HEK293 (cell line): Measurements from ENCODE around the gene L3MBTL4.

Experiments
- CTCF ChIA-PET: fragments of 350-600 bp; formaldehyde crosslinking; extraction: SDS; loops from one replicate; lab custom pipeline; 2021; ENCODE audit warnings: antibody characterized with exemption; lab: Yijun Ruan, JAX
- POLR2A ChIA-PET: fragments of 300-600 bp; formaldehyde crosslinking; extraction: SDS; loops from one replicate; lab custom pipeline; 2020; ENCODE audit warnings: antibody characterized with exemption, inconsistent platforms; lab: Yijun Ruan, JAX
- H3K27ac ChIP-seq: fragments of 200-500 bp; sonication (Bioruptor generic); 2 replicates; pipeline ENCODE4 v1.5.1; 2014; ENCODE audit warnings: low read depth, low read length, control low read depth, inconsistent platforms; ENCODE audit errors: extremely low read depth
- H3K36me3 ChIP-seq, 2 experiments: fragments of 200-500 bp in 1 of 2; sonication (Bioruptor generic) in 1 of 2; 1 replicate in 1 of 2; 2 replicates in 1 of 2; pipeline ENCODE4 v1.5.1; 2014 to 2017; ENCODE audit warnings: inconsistent platforms in 2 of 2, low read length in 2 of 2; ENCODE audit not compliant: control insufficient read depth in 2 of 2, insufficient read depth in 1 of 2
- H3K4me1 ChIP-seq: fragments of 200-500 bp; sonication (Bioruptor generic); 2 replicates; pipeline ENCODE4 v1.5.1; 2014; ENCODE audit warnings: mild to moderate bottlenecking, low read length, inconsistent platforms; ENCODE audit not compliant: control insufficient read depth, insufficient read depth
- H3K4me3 ChIP-seq: 2 replicates; pipeline ENCODE4 v1.5.1; 2011; ENCODE audit warnings: low read depth, mild to moderate bottlenecking, control low read depth, low read length, moderate library complexity
- H3K9me3 ChIP-seq: fragments of 200-500 bp; sonication (Bioruptor generic); 2 replicates; pipeline ENCODE4 v1.5.1; 2014; ENCODE audit warnings: low read depth, low read length, inconsistent platforms; ENCODE audit not compliant: control insufficient read depth, insufficient read depth
- BCL11A ChIP-seq: fragments of 450-650 bp; formaldehyde crosslinking; IDR thresholded peaks from 2 replicates; pipeline ENCODE4 v1.5.1; 2016; ENCODE audit warnings: low read depth, missing biosample characterization, missing genetic modification characterization
- GLIS1 ChIP-seq: fragments of 450-650 bp; formaldehyde crosslinking; IDR thresholded peaks from 2 replicates; pipeline ENCODE4 v1.5.1; 2016; ENCODE audit warnings: missing biosample characterization, missing genetic modification characterization
- GLIS2 ChIP-seq: fragments of 450-650 bp; formaldehyde crosslinking; IDR thresholded peaks from 2 replicates; pipeline ENCODE4 v1.5.1; 2016; ENCODE audit warnings: missing biosample characterization, missing genetic modification characterization
- IKZF3 ChIP-seq: fragments of 450-650 bp; IDR thresholded peaks from 2 replicates; pipeline ENCODE4 v1.5.0; 2018; ENCODE audit warnings: missing biosample characterization, mild to moderate bottlenecking, missing genetic modification characterization, moderate library complexity
- KLF10 ChIP-seq: fragments of 450-650 bp; IDR thresholded peaks from 2 replicates; pipeline ENCODE4 v1.5.1; 2018; ENCODE audit warnings: missing biosample characterization, mild to moderate bottlenecking, missing genetic modification characterization
- KLF8 ChIP-seq: fragments of 450-650 bp; formaldehyde crosslinking; IDR thresholded peaks from 2 replicates; pipeline ENCODE4 v1.5.1; 2016; ENCODE audit warnings: missing biosample characterization, missing genetic modification characterization
- KLF9 ChIP-seq: fragments of 450-650 bp; formaldehyde crosslinking; IDR thresholded peaks from 2 replicates; pipeline ENCODE4 v1.5.1; 2016; ENCODE audit warnings: missing biosample characterization, missing genetic modification characterization, low read depth
- OSR2 ChIP-seq: fragments of 450-650 bp; formaldehyde crosslinking; IDR thresholded peaks from 2 replicates; pipeline ENCODE4 v1.5.1; 2016; ENCODE audit warnings: missing biosample characterization, missing genetic modification characterization
- WT1 ChIP-seq: fragments of 450-650 bp; formaldehyde crosslinking; IDR thresholded peaks from 2 replicates; pipeline ENCODE4 v1.5.1; 2016; ENCODE audit warnings: missing biosample characterization, missing genetic modification characterization
- ZFHX2 ChIP-seq: fragments of 450-650 bp; formaldehyde crosslinking; conservative IDR thresholded peaks from 2 replicates; pipeline ENCODE4 v1.5.1; 2016; ENCODE audit warnings: missing biosample characterization, missing genetic modification characterization
- ZIC2 ChIP-seq: fragments of 450-650 bp; formaldehyde crosslinking; IDR thresholded peaks from 2 replicates; pipeline ENCODE4 v1.5.1; 2016; ENCODE audit warnings: missing biosample characterization, missing genetic modification characterization
- ZNF112 ChIP-seq: fragments of 450-650 bp; formaldehyde crosslinking; IDR thresholded peaks from 2 replicates; pipeline ENCODE4 v1.5.0; 2017; ENCODE audit warnings: missing biosample characterization, missing genetic modification characterization
- ZNF184 ChIP-seq: fragments of 450-650 bp; IDR thresholded peaks from 2 replicates; pipeline ENCODE4 v1.5.1; 2018; ENCODE audit warnings: missing biosample characterization, mild to moderate bottlenecking, missing genetic modification characterization
- ZNF221 ChIP-seq: fragments of 450-650 bp; formaldehyde crosslinking; IDR thresholded peaks from 2 replicates; pipeline ENCODE4 v1.5.1; 2017; ENCODE audit warnings: missing biosample characterization, missing genetic modification characterization, borderline replicate concordance
- ZNF248 ChIP-seq: fragments of 450-650 bp; formaldehyde crosslinking; IDR thresholded peaks from 2 replicates; pipeline ENCODE4 v1.5.1; 2017; ENCODE audit warnings: missing biosample characterization, missing genetic modification characterization
- ZNF558 ChIP-seq: fragments of 450-650 bp; formaldehyde crosslinking; IDR thresholded peaks from 2 replicates; pipeline ENCODE4 v1.5.1; 2016; ENCODE audit warnings: missing biosample characterization, missing genetic modification characterization
- ZNF660 ChIP-seq: fragments of 450-650 bp; IDR thresholded peaks from 2 replicates; pipeline ENCODE4 v1.5.1; 2018; ENCODE audit warnings: missing biosample characterization, mild to moderate bottlenecking, missing genetic modification characterization
- TF ChIP-seq, protein P1 (sequence below): fragments of 450-650 bp; formaldehyde crosslinking; IDR thresholded peaks from 2 replicates; pipeline ENCODE4 v1.5.1; 2017; ENCODE audit warnings: missing biosample characterization, missing genetic modification characterization
- TF ChIP-seq, protein P2 (sequence below): fragments of 450-650 bp; formaldehyde crosslinking; IDR thresholded peaks from 2 replicates; pipeline ENCODE4 v1.5.1; 2017; ENCODE audit warnings: missing biosample characterization, missing genetic modification characterization
- TF ChIP-seq, protein P3 (sequence below): fragments of 450-650 bp; formaldehyde crosslinking; IDR thresholded peaks from 2 replicates; pipeline ENCODE4 v1.5.1; 2016; ENCODE audit warnings: missing biosample characterization, missing genetic modification characterization
- TF ChIP-seq, protein P4 (sequence below): fragments of 450-650 bp; formaldehyde crosslinking; IDR thresholded peaks from 2 replicates; pipeline ENCODE4 v1.5.1; 2017; ENCODE audit warnings: missing biosample characterization, missing genetic modification characterization
- TF ChIP-seq, protein P5 (sequence below): fragments of 450-650 bp; formaldehyde crosslinking; IDR thresholded peaks from 2 replicates; pipeline ENCODE4 v1.5.1; 2016; ENCODE audit warnings: missing biosample characterization, missing genetic modification characterization
- TF ChIP-seq, protein P6 (sequence below): fragments of 450-650 bp; formaldehyde crosslinking; IDR thresholded peaks from 2 replicates; pipeline ENCODE4 v1.5.1; 2016; ENCODE audit warnings: missing biosample characterization, missing genetic modification characterization

Gene L3MBTL4

DNA sequence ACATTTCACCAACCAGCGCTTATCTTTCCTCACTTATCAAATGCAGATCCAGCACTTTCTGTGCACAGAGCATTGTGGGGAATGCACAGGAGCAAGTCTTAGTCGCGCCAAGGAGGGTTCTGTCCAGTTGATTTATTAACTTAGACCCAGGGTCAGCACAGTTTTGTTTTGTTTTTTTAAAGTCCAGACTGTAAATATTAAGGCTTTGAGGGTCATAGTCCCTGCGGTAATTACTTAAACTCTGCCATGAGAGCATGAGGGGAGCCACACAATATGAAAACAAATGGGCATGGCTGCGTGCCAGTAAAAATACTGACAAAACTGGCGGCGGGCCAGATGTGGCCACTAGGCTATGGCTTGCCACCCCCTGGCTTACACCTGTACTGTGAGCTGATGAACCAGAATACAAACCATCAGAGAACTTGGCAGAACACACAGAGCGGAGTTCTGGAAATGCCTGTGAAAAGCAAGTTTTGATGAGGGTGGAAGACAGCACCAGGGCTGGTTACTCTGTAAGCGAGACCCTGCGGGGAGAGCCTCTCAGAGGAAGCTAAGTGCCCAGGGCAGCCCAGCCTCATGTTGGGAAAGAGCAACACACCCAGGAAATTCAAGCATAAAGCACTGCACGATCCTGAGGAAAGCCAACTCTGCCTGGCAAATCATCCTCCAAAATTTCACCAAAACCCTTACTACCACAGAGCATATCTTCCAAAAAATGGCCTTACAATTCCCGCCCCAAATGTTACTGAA, 43.6 kb downstream of the L3MBTL4 start (continued):
- TF ChIP-seq, protein P1, sequence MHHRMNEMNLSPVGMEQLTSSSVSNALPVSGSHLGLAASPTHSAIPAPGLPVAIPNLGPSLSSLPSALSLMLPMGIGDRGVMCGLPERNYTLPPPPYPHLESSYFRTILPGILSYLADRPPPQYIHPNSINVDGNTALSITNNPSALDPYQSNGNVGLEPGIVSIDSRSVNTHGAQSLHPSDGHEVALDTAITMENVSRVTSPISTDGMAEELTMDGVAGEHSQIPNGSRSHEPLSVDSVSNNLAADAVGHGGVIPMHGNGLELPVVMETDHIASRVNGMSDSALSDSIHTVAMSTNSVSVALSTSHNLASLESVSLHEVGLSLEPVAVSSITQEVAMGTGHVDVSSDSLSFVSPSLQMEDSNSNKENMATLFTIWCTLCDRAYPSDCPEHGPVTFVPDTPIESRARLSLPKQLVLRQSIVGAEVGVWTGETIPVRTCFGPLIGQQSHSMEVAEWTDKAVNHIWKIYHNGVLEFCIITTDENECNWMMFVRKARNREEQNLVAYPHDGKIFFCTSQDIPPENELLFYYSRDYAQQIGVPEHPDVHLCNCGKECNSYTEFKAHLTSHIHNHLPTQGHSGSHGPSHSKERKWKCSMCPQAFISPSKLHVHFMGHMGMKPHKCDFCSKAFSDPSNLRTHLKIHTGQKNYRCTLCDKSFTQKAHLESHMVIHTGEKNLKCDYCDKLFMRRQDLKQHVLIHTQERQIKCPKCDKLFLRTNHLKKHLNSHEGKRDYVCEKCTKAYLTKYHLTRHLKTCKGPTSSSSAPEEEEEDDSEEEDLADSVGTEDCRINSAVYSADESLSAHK (tag by site-specific recombination) = peak; percentile 66
- TF ChIP-seq, protein P2, sequence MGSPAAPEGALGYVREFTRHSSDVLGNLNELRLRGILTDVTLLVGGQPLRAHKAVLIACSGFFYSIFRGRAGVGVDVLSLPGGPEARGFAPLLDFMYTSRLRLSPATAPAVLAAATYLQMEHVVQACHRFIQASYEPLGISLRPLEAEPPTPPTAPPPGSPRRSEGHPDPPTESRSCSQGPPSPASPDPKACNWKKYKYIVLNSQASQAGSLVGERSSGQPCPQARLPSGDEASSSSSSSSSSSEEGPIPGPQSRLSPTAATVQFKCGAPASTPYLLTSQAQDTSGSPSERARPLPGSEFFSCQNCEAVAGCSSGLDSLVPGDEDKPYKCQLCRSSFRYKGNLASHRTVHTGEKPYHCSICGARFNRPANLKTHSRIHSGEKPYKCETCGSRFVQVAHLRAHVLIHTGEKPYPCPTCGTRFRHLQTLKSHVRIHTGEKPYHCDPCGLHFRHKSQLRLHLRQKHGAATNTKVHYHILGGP (tag by site-specific recombination) = 0 out of 2 replicates have a peak, but pooled peaks have one; percentile 47

DNA sequence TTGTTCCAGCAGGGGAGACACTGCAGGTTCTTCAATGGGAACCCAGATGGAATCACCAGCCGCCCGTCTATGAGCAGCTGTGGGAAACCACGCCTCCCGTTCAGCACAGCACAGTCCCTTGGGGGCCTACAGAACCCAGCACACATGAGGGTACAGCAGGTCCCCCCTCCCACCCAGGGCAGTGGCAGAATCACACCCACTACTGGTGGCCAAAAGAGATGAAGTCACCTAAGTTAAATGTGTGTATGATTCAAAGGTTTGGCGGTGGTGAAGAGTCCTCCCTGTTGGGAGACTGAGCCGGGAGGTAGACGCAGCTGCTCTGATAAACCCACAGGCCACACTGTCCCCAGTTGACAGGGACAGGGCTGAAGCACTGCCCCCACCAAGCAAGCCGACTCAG, 44.3 kb downstream of the L3MBTL4 start:
- CTCF ChIA-PET = interaction anchor here (0.6 kb wide), 1 partner anchor 345 kb away, joined by 3 read pairs; no protein-coding TSS in a partner anchor
- peak overlapping the region; percentile 91 for H3K27ac ChIP-seq
- TF ChIP-seq BCL11A (tag by site-specific recombination) (no peak), KLF8 (peak; percentile 19; the same call in 1 of the 2 replicates), ZNF221 (no peak), KLF9 (tag by site-specific recombination) (peak; percentile 87), WT1 (tag by site-specific recombination) (peak; percentile 36; the same call in 1 of the 2 replicates), IKZF3 (tag by site-specific recombination) (peak; percentile 12; the same call in 1 of the 2 replicates), ZNF558 (no peak), GLIS1 (tag by site-specific recombination) (peak; percentile 95), ZIC2 (tag by site-specific recombination) (peak; percentile 14; the same call in 1 of the 2 replicates), OSR2 (tag by site-specific recombination) (peak; percentile 87), ZNF660 (tag by site-specific recombination) (0 out of 2 replicates have a peak, but pooled peaks have one; percentile 45), ZNF184 (0 out of 2 replicates have a peak, but pooled peaks have one; percentile 24), ZNF248 (no peak), ZFHX2 (tag by site-specific recombination) (peak; percentile 75), GLIS2 (tag by site-specific recombination) (peak; percentile 81), KLF10 (tag by site-specific recombination) (peak; percentile 72), ZNF112 (tag by site-specific recombination) (no peak)
- TF ChIP-seq, protein P3, sequence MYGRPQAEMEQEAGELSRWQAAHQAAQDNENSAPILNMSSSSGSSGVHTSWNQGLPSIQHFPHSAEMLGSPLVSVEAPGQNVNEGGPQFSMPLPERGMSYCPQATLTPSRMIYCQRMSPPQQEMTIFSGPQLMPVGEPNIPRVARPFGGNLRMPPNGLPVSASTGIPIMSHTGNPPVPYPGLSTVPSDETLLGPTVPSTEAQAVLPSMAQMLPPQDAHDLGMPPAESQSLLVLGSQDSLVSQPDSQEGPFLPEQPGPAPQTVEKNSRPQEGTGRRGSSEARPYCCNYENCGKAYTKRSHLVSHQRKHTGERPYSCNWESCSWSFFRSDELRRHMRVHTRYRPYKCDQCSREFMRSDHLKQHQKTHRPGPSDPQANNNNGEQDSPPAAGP (tag by site-specific recombination) = peak; percentile 61
- TF ChIP-seq, protein P4, sequence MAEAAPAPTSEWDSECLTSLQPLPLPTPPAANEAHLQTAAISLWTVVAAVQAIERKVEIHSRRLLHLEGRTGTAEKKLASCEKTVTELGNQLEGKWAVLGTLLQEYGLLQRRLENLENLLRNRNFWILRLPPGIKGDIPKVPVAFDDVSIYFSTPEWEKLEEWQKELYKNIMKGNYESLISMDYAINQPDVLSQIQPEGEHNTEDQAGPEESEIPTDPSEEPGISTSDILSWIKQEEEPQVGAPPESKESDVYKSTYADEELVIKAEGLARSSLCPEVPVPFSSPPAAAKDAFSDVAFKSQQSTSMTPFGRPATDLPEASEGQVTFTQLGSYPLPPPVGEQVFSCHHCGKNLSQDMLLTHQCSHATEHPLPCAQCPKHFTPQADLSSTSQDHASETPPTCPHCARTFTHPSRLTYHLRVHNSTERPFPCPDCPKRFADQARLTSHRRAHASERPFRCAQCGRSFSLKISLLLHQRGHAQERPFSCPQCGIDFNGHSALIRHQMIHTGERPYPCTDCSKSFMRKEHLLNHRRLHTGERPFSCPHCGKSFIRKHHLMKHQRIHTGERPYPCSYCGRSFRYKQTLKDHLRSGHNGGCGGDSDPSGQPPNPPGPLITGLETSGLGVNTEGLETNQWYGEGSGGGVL (tag by site-specific recombination) = peak; percentile 93
- TF ChIP-seq, protein P5, sequence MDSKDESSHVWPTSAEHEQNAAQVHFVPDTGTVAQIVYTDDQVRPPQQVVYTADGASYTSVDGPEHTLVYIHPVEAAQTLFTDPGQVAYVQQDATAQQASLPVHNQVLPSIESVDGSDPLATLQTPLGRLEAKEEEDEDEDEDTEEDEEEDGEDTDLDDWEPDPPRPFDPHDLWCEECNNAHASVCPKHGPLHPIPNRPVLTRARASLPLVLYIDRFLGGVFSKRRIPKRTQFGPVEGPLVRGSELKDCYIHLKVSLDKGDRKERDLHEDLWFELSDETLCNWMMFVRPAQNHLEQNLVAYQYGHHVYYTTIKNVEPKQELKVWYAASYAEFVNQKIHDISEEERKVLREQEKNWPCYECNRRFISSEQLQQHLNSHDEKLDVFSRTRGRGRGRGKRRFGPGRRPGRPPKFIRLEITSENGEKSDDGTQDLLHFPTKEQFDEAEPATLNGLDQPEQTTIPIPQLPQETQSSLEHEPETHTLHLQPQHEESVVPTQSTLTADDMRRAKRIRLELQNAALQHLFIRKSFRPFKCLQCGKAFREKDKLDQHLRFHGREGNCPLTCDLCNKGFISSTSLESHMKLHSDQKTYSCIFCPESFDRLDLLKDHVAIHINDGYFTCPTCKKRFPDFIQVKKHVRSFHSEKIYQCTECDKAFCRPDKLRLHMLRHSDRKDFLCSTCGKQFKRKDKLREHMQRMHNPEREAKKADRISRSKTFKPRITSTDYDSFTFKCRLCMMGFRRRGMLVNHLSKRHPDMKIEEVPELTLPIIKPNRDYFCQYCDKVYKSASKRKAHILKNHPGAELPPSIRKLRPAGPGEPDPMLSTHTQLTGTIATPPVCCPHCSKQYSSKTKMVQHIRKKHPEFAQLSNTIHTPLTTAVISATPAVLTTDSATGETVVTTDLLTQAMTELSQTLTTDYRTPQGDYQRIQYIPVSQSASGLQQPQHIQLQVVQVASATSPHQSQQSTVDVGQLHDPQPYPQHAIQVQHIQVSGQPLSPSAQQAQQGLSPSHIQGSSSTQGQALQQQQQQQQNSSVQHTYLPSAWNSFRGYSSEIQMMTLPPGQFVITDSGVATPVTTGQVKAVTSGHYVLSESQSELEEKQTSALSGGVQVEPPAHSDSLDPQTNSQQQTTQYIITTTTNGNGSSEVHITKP (tag by site-specific recombination) = peak; percentile 76
- TF ChIP-seq, protein P6, sequence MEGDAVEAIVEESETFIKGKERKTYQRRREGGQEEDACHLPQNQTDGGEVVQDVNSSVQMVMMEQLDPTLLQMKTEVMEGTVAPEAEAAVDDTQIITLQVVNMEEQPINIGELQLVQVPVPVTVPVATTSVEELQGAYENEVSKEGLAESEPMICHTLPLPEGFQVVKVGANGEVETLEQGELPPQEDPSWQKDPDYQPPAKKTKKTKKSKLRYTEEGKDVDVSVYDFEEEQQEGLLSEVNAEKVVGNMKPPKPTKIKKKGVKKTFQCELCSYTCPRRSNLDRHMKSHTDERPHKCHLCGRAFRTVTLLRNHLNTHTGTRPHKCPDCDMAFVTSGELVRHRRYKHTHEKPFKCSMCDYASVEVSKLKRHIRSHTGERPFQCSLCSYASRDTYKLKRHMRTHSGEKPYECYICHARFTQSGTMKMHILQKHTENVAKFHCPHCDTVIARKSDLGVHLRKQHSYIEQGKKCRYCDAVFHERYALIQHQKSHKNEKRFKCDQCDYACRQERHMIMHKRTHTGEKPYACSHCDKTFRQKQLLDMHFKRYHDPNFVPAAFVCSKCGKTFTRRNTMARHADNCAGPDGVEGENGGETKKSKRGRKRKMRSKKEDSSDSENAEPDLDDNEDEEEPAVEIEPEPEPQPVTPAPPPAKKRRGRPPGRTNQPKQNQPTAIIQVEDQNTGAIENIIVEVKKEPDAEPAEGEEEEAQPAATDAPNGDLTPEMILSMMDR (tag by site-specific recombination) = peak; percentile 24

More for the DNA sequence above, 44.3 kb downstream of the L3MBTL4 start:
- Histone ChIP-seq H3K9me3 (no peaks in the 10 kb centered on the region), H3K4me1 (peaks cover 39% of the 10 kb centered on the region), H3K4me3 (no peak overlapping the region), H3K36me3 (no peaks in the 10 kb centered on the region)
- POLR2A ChIA-PET = interaction anchor here (1.0 kb wide), 1 partner anchor 14 kb away, joined by 3 read pairs; no protein-coding TSS in a partner anchor
